ENCODE data around the gene CLCN2.

DNA sequence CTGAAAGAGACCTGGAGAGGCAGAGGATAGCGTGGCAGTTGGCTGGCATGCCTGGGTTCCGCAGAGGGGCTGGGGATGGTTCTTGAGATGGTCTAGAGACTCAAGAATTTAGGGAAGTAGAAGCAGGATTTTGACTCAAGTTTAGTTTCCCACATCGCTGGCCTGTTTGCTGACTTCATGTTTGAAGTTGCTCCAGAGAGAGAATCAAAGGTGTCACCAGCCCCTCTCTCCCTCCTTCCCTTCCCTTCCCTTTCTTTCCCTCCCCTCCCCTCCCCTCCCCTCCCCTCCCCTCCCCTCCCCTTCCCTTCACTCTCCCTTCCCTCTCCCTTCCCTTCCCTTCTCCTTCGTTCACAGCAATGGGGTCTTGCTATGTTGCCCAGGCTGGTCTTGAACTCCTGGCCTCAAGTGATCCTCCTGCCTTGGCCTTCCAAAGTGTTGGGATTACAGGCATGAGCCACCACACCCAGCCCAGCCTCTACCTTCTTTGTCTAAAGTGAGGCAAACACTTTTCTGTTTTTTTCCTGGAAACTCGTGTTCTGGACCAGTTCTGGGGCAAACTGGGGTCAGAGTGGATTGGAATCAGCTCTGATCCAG, 28.6 kb upstream of the CLCN2 start:
- TF ChIP-seq, protein P1, sequence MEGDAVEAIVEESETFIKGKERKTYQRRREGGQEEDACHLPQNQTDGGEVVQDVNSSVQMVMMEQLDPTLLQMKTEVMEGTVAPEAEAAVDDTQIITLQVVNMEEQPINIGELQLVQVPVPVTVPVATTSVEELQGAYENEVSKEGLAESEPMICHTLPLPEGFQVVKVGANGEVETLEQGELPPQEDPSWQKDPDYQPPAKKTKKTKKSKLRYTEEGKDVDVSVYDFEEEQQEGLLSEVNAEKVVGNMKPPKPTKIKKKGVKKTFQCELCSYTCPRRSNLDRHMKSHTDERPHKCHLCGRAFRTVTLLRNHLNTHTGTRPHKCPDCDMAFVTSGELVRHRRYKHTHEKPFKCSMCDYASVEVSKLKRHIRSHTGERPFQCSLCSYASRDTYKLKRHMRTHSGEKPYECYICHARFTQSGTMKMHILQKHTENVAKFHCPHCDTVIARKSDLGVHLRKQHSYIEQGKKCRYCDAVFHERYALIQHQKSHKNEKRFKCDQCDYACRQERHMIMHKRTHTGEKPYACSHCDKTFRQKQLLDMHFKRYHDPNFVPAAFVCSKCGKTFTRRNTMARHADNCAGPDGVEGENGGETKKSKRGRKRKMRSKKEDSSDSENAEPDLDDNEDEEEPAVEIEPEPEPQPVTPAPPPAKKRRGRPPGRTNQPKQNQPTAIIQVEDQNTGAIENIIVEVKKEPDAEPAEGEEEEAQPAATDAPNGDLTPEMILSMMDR (IDR thresholded peaks at IDR 0.05): no peak
- no peak for TF ChIP-seq POLR2A (IDR thresholded peaks at IDR 0.05)

Measured in testis (tissue), 2 donors.